Neural crest cell (in vitro differentiated cells): ENCODE measurements around the gene PRSS21. TPM values are rescaled to one million over a fixed set of nuclear protein-coding genes. Genes with fewer than 3 reads are reported as not detected.
A peak's percentile ranks its signal among the peaks of the same experiment; 100 is the strongest.

Source experiments
- DNase-seq: peaks from one replicate; pipeline ENCODE4 v3.0.0; 2021; ENCODE audit warnings: low read depth, mixed read lengths, low spot score
- H3K27ac Mint-ChIP-seq: one replicate; pipeline ENCODE4 v1.8.0; 2021; ENCODE audit warnings: mild to moderate bottlenecking, mixed read lengths; ENCODE audit not compliant: unreplicated experiment
- H3K27me3 Mint-ChIP-seq: 2 replicates; pipeline ENCODE4 v1.8.0; 2021; ENCODE audit warnings: low read depth, mild to moderate bottlenecking, mixed read lengths
- H3K36me3 Mint-ChIP-seq: 2 replicates; pipeline ENCODE4 v1.8.0; 2021; ENCODE audit warnings: low read depth, mild to moderate bottlenecking, mixed read lengths
- H3K4me1 Mint-ChIP-seq: 2 replicates; pipeline ENCODE4 v1.8.0; 2021; ENCODE audit warnings: mixed read lengths
- H3K4me3 Mint-ChIP-seq: one replicate; pipeline ENCODE4 v1.8.0; 2021; ENCODE audit warnings: mild to moderate bottlenecking, mixed read lengths
- H3K9me3 Mint-ChIP-seq: 2 replicates; pipeline ENCODE4 v1.8.0; 2021; ENCODE audit warnings: mixed read lengths
- total RNA-seq: library from RNA; stranded (reverse); gene quantifications from 2 replicates; pipeline ENCODE4 v1.2.1, GENCODE V29; 2021
- TF ChIP-seq, protein P1 (sequence below): fragments of 200-600 bp; sonication (generic); conservative IDR thresholded peaks from 2 replicates; pipeline ENCODE4 v1.5.0; 2021; ENCODE audit warnings: antibody characterized with exemption, mild to moderate bottlenecking

PRSS21 gene
- total RNA-seq, 1 donor from 2014 or later, result not detected

DNA sequence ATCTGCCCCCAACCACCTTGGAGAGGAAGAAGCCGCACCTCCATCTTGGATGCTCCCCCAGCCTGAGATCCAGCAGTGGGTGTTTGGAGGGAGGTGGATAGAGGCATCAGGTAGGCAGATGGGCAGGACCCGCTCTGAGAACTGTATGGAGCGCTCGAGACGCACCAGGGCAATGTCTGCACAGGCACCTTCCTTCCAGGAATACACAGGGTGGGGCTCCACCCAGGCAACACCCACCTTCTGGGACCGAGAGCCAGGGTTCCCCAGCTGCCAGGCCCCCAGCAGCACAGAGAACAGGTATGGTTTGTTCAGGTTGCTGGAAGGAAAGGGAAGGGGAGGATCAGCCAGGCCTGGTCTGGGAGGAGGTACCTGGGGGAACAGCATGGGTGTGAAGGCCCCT is 38.5 kb downstream of the PRSS21 start:
- Mint-ChIP-seq H3K4me1 (no peaks in the 10 kb centered on the region), H3K9me3 (peaks cover 7% of the 10 kb centered on the region), H3K4me3 (no peak overlapping the region), H3K36me3 (no peaks in the 10 kb centered on the region), H3K27ac (no peak overlapping the region), H3K27me3 (peaks cover 54% of the 10 kb centered on the region)
- DNase-seq, result no peak
- TF ChIP-seq, protein P1, sequence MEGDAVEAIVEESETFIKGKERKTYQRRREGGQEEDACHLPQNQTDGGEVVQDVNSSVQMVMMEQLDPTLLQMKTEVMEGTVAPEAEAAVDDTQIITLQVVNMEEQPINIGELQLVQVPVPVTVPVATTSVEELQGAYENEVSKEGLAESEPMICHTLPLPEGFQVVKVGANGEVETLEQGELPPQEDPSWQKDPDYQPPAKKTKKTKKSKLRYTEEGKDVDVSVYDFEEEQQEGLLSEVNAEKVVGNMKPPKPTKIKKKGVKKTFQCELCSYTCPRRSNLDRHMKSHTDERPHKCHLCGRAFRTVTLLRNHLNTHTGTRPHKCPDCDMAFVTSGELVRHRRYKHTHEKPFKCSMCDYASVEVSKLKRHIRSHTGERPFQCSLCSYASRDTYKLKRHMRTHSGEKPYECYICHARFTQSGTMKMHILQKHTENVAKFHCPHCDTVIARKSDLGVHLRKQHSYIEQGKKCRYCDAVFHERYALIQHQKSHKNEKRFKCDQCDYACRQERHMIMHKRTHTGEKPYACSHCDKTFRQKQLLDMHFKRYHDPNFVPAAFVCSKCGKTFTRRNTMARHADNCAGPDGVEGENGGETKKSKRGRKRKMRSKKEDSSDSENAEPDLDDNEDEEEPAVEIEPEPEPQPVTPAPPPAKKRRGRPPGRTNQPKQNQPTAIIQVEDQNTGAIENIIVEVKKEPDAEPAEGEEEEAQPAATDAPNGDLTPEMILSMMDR, result no peak

DNA sequence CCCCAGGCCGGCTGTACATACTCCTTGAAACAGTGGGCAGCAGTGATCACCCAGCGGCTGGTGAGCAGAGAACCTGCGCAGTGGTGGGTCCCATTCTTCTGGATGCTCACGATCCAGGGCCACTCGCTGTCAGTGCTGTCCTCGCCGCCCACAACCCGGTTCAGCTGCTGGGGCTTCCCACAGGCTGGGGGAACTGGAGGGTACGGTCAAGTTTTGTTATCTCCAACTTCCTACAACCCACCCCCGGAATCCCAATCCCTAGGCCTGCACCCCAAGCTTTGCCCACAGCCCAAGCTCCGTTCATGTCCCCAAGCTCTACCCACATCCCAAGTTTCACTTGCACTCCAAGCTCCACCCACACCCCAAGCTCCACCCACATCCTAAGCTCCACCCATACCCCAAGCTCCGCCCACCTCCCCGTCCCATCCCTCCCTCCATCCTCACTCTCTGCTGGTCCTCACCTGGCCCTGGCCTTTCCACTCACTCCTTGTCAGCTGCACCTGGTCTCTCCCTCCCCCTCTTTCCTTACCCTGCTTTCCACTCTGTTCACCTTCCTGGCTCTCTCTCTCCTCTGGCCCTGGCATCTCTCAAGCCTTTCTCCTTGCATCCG is 39.1 kb downstream of the PRSS21 start:
- Mint-ChIP-seq H3K36me3 (no peaks in the 10 kb centered on the region), H3K4me3 (no peak overlapping the region), H3K4me1 (no peaks in the 10 kb centered on the region), H3K27ac (no peak overlapping the region), H3K27me3 (peaks cover 61% of the 10 kb centered on the region), H3K9me3 (peaks cover 8% of the 10 kb centered on the region)
- DNase-seq, result no peak
- TF ChIP-seq, protein P1, result no peak

DNA sequence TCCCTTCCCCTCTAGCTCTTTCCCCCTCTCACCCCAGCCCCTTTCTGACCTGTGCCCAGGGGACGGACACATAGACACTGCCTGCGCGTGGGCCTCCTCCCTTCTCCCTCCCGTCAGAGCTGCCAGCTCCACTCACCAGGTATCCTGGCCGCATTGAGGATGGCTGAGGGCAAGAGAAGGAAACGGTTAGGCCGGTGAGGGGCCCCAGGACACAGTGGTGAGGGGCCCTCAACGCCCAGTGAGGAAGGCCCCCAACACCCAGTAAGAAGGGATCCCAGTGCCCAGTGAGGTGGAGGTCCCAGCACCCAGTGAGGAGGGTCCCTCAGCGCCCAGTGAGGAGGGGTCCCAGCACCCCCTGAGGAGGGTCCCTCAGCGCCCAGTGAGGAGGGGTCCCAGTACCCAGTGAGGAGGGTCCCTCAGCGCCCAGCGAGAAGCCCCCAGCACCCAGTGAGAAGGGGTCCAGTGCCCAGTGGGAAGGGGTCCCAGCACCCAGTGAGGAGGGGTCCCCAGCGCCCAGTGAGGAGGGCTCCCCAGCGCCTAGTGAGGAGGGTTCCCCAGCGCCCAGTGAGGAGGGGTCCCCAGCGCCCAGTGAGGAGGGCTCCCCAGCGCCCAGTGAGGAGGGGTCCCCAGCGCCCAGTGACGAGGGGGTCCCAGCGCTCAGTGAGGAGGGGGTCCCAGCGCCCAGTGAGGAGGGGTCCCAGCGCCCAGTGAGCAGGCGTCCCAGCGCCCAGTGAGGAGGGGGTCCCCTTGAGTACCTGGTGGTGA is 39.8 kb downstream of the PRSS21 start:
- TF ChIP-seq, protein P1, result no peak
- Mint-ChIP-seq H3K27me3 (peaks cover 65% of the 10 kb centered on the region), H3K4me3 (no peak overlapping the region), H3K9me3 (peaks cover 10% of the 10 kb centered on the region), H3K4me1 (no peaks in the 10 kb centered on the region), H3K36me3 (no peaks in the 10 kb centered on the region), H3K27ac (no peak overlapping the region)
- no peak for DNase-seq

DNA sequence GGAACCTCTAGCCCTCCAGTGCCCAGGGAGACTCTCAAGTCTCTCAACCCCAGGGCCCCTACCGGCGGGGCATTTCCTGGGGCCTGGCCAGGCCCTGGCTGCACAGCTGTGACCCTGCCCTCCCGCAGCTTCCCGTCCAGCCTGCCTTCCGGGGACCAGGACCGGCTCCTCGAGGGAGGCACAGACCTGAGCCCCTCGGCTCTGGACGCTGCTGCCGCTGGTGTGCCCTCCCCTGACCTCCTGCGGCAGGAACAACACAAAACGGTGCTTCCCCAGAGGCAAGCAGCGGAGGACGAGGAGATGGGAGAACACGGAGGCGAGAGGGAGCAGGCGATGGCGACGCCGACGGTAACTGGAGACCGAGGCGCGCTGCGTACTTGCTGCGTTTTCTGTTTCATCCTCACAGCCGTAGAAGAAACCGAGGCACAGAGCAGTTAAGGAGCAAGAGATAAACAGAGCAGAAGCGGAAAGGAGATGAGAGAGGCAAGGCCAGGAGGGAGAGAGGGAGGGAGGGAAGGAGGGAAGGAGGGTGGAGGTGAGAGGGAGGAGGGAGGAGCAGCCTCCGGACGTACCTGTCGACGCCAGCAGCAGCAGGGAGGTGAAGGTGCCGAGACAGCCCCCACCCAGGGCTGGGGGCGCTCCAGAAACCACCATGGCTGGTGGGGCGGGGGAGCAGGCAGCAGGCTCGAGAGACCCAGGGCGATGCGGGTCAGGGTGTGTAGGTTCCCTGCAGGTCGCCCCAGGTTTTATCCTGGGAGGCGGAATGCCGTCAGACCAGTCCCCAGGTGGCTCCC is 40.6 kb downstream of the PRSS21 start, which contains the start of gene PRSS22:
TSS of gene PRSS22 (minus strand) at position 720 of the 794 bp plus-strand sequence. CDS start at position 654, 66 bp downstream.
- Mint-ChIP-seq H3K27ac (peak within 1 kb of the TSS; percentile 72), H3K36me3 (no peaks in the 10 kb centered on the region), H3K4me3 (no peak within 1 kb of the TSS), H3K4me1 (no peaks in the 10 kb centered on the region), H3K9me3 (peaks cover 10% of the 10 kb centered on the region), H3K27me3 (peaks cover 65% of the 10 kb centered on the region)
- TF ChIP-seq, protein P1, result no peak
- no peak for DNase-seq

DNA sequence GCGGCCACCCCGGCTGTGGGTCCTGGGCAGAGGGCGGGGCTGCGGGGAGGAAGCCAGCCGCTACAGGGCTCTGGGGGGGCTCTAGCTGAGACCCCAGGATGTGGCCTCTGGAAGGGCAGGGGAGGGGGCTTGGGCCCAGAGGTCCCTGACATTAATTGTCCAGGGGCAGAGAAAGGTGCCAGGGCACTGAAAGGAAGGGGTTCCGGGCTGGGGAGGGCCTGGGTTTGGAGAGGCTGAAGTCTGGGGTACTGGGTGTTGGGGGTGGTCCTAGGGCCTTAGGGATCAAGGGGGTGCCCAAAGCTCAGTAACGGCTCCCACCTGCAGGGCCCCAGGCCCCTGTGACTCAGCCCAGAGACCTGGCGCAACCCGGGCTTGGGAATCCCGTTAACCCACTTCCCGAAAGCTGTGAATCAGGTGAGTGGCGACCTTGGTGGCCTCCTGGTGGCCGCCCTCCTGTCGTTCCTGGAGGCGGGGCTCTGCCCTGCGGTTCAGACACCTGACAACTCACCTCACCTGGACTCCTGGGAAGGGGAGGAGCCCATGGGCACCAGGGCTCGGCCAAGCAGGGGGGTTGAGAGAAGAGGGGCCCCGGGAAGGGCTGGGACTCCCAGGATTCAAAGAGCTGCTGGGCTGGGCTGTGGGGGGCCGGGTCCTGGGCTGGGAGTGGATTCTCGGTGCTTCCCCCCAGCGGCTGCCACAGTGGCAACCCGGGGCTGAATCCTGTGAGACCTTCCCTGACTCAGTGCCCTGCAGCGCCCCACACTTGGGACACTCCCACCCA is 41.4 kb downstream of the PRSS21 start:
- Mint-ChIP-seq H3K4me3 (no peak overlapping the region), H3K4me1 (no peaks in the 10 kb centered on the region), H3K27me3 (peaks cover 65% of the 10 kb centered on the region), H3K27ac (no peak overlapping the region), H3K9me3 (peaks cover 10% of the 10 kb centered on the region), H3K36me3 (no peaks in the 10 kb centered on the region)
- no peak for DNase-seq
- TF ChIP-seq, protein P1, result no peak
